ENCODE measurements around the gene FOXJ3.

Gene FOXJ3

GRCh38 chr1:42350086-42350485 lies 15.1 kb upstream of the FOXJ3 start:
- DNase-seq (ENCODE audit: low spot score) = no peak
- TF ChIP-seq CTCF (IDR thresholded peaks at IDR 0.05; ENCODE audit: extremely low read depth, missing control alignments) = no peak

GRCh38 chr1:42348498-42348897 lies 13.5 kb upstream of the FOXJ3 start:
- DNase-seq (ENCODE audit: low spot score) = no peak

GRCh38 chr1:42343049-42343448 lies 8.0 kb upstream of the FOXJ3 start:
- no peak for DNase-seq (ENCODE audit: low spot score)
- TF ChIP-seq CTCF (IDR thresholded peaks at IDR 0.05; ENCODE audit: extremely low read depth, missing control alignments) = no peak

More at GRCh38 chr1:42348498-42348897, 13.5 kb upstream of the FOXJ3 start:
- TF ChIP-seq CTCF (IDR thresholded peaks at IDR 0.05; ENCODE audit: extremely low read depth, missing control alignments) = no peak

GRCh38 chr1:42340901-42341300 lies 5.9 kb upstream of the FOXJ3 start:
- no peak for TF ChIP-seq CTCF (IDR thresholded peaks at IDR 0.05; ENCODE audit: extremely low read depth, missing control alignments)
- DNase-seq (ENCODE audit: low spot score) = no peak

GRCh38 chr1:42340093-42340492 lies 5.1 kb upstream of the FOXJ3 start:
- DNase-seq (ENCODE audit: low spot score) = no peak
- TF ChIP-seq CTCF (IDR thresholded peaks at IDR 0.05; ENCODE audit: extremely low read depth, missing control alignments) = no peak

GRCh38 chr1:42336978-42337377 lies 1.9 kb upstream of the FOXJ3 start:
- no peak for TF ChIP-seq CTCF (IDR thresholded peaks at IDR 0.05; ENCODE audit: extremely low read depth, missing control alignments)
- no peak for DNase-seq (ENCODE audit: low spot score)

GRCh38 chr1:42335809-42336518 lies 929 bp upstream of the FOXJ3 start:
- peak; percentile 12 for DNase-seq (ENCODE audit: low spot score)
- TF ChIP-seq CTCF (IDR thresholded peaks at IDR 0.05; ENCODE audit: extremely low read depth, missing control alignments) = no peak

Measured in GM20000 (cell line).